Activated CD4-positive, alpha-beta memory T cell treated with anti-CD3 and anti-CD28 coated beads for 36 hours (primary cell): ENCODE measurements around the gene PLEKHG4B. TPM values are rescaled to one million over a fixed set of nuclear protein-coding genes. Genes with fewer than 3 reads are reported as not detected.

Experiments used
- CTCF ChIA-PET: fragments of 350-600 bp; sonication (Branson Sonifier 250); formaldehyde crosslinking; loops from one replicate; lab custom pipeline; 2021; ENCODE audit warnings: antibody characterized with exemption, inconsistent platforms; lab: Charles Lee
- POLR2A ChIA-PET: fragments of 350-600 bp; sonication (Branson Sonifier 250); formaldehyde crosslinking; loops from one replicate; lab custom pipeline; 2021; ENCODE audit warnings: antibody characterized with exemption; lab: Charles Lee
- DNase-seq: peaks from one replicate; pipeline ENCODE4 v3.0.0-alpha.2; 2020
- H3K27ac Mint-ChIP-seq: one replicate; pipeline ENCODE4 v1.8.0; 2021; ENCODE audit warnings: mixed read lengths
- H3K27me3 Mint-ChIP-seq: one replicate; pipeline ENCODE4 v1.8.0; 2021; ENCODE audit warnings: mixed read lengths
- H3K36me3 Mint-ChIP-seq: one replicate; pipeline ENCODE4 v1.8.0; 2021; ENCODE audit warnings: mixed read lengths
- H3K4me1 Mint-ChIP-seq: one replicate; pipeline ENCODE4 v1.8.0; 2021; ENCODE audit warnings: low read depth, mixed read lengths
- H3K4me3 Mint-ChIP-seq: one replicate; pipeline ENCODE4 v1.8.0; 2021; ENCODE audit warnings: mild to moderate bottlenecking, mixed read lengths
- H3K9me3 Mint-ChIP-seq: one replicate; pipeline ENCODE4 v1.8.0; 2021; ENCODE audit warnings: mixed read lengths
- intact Hi-C: fragments of 100-400 bp; cut with micrococcal nuclease; formaldehyde crosslinking; loops from one replicate; pipeline ENCODE4 v1.15.1; 2023
- total RNA-seq, 2 experiments: library from RNA; stranded (reverse); gene quantifications; one replicate each; pipeline ENCODE4 v1.2.3, GENCODE V29; 2021

The PLEKHG4B gene
- total RNA-seq, 2 experiments from 2014 or later, result not detected

- DNase-seq, result no peak
- POLR2A ChIA-PET, result no interaction called here
- CTCF ChIA-PET, result no interaction called here
- Mint-ChIP-seq H3K36me3 (no peaks in the 10 kb centered on the region), H3K4me3 (no peak overlapping the region), H3K27ac (no peak overlapping the region), H3K4me1 (no peaks in the 10 kb centered on the region), H3K9me3 (no peaks in the 10 kb centered on the region), H3K27me3 (peaks cover 12% of the 10 kb centered on the region)
- intact Hi-C loops, result no loop called here
These were observed 15.6 kb downstream of the PLEKHG4B start for GRCh38 chr5:107526-107925.

- Mint-ChIP-seq H3K4me1 (no peaks in the 10 kb centered on the region), H3K36me3 (no peaks in the 10 kb centered on the region), H3K9me3 (no peaks in the 10 kb centered on the region), H3K27ac (no peak overlapping the region), H3K4me3 (no peak overlapping the region), H3K27me3 (peaks cover 5% of the 10 kb centered on the region)
- no peak for DNase-seq
- intact Hi-C loops, result no loop called here
- CTCF ChIA-PET, result no interaction called here
- POLR2A ChIA-PET, result no interaction called here
These were observed 17.9 kb downstream of the PLEKHG4B start for GRCh38 chr5:109826-110225.

DNA sequence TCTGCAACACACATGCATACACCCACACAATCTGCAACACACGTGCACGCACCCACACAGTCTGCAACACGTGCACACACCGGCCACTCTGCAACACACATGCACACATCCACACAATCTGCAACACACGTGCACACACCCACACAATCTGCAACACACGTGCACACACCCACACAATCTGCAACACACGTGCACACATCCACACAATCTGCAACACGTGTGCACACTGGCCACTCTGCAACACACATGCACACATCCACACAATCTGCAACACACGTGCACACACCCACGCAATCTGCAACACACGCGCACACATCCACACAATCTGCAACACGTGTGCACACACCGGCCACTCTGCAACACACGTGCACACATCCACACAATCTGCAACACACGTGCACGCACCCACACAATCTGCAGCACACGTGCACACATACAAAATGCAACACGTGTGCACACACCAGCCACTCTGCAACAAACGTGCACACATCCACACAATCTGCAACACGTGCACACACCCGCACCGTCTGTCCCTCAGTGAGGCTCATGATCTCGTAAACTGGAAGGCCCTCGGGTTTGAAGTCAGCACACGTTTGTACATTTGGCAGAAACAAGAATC, 18.4 kb downstream of the PLEKHG4B start:
- no peaks in the 10 kb centered on the region for H3K4me1 Mint-ChIP-seq
- H3K4me3 Mint-ChIP-seq, result no peak overlapping the region
- no peak for DNase-seq
- intact Hi-C loops, result no loop called here
- no peak overlapping the region for H3K27ac Mint-ChIP-seq
- peaks cover 3% of the 10 kb centered on the region for H3K27me3 Mint-ChIP-seq
- H3K9me3 Mint-ChIP-seq, result no peaks in the 10 kb centered on the region
- CTCF ChIA-PET, result no interaction called here
- POLR2A ChIA-PET, result no interaction called here
- no peaks in the 10 kb centered on the region for H3K36me3 Mint-ChIP-seq

GRCh38 chr5:111171-111570, 19.2 kb downstream of the PLEKHG4B start:
- intact Hi-C loops, result no loop called here
- CTCF ChIA-PET, result no interaction called here

GRCh38 chr5:119486-120097, 27.6 kb downstream of the PLEKHG4B start:
- Mint-ChIP-seq H3K9me3 (peaks cover 11% of the 10 kb centered on the region), H3K27ac (no peak overlapping the region), H3K4me1 (no peaks in the 10 kb centered on the region), H3K4me3 (no peak overlapping the region), H3K27me3 (peaks cover 17% of the 10 kb centered on the region), H3K36me3 (peaks cover 2% of the 10 kb centered on the region)
- intact Hi-C loops, result no loop called here
- no peak for DNase-seq
- POLR2A ChIA-PET, result no interaction called here
- CTCF ChIA-PET, result no interaction called here

More at GRCh38 chr5:111171-111570, 19.2 kb downstream of the PLEKHG4B start:
- H3K4me1 Mint-ChIP-seq, result no peaks in the 10 kb centered on the region
- H3K4me3 Mint-ChIP-seq, result no peak overlapping the region
- no peak overlapping the region for H3K27ac Mint-ChIP-seq
- peaks cover 3% of the 10 kb centered on the region for H3K27me3 Mint-ChIP-seq
- no peaks in the 10 kb centered on the region for H3K9me3 Mint-ChIP-seq
- no peaks in the 10 kb centered on the region for H3K36me3 Mint-ChIP-seq
- no peak for DNase-seq
- POLR2A ChIA-PET, result no interaction called here

GRCh38 chr5:121432-121831, 29.5 kb downstream of the PLEKHG4B start:
- Mint-ChIP-seq H3K4me3 (no peak overlapping the region), H3K36me3 (peaks cover 8% of the 10 kb centered on the region), H3K9me3 (peaks cover 18% of the 10 kb centered on the region), H3K27ac (no peak overlapping the region), H3K27me3 (peaks cover 17% of the 10 kb centered on the region), H3K4me1 (no peaks in the 10 kb centered on the region)
- DNase-seq, result no peak
- ChIA-PET CTCF (no interaction called here), POLR2A (no interaction called here)
- intact Hi-C loops, result no loop called here

GRCh38 chr5:125815-126214, 33.8 kb downstream of the PLEKHG4B start:
- Mint-ChIP-seq H3K4me1 (no peaks in the 10 kb centered on the region), H3K27ac (no peak overlapping the region), H3K9me3 (peaks cover 20% of the 10 kb centered on the region), H3K4me3 (no peak overlapping the region), H3K36me3 (peaks cover 10% of the 10 kb centered on the region), H3K27me3 (peaks cover 8% of the 10 kb centered on the region)
- ChIA-PET POLR2A (no interaction called here), CTCF (interaction anchor here (1.2 kb wide), 1 partner anchor 10 kb away, joined by 3 read pairs; no protein-coding TSS in a partner anchor)
- no peak for DNase-seq
- intact Hi-C loops, result no loop called here

- intact Hi-C loops, result no loop called here
- Mint-ChIP-seq H3K9me3 (peaks cover 14% of the 10 kb centered on the region), H3K36me3 (peaks cover 10% of the 10 kb centered on the region), H3K4me1 (no peaks in the 10 kb centered on the region), H3K27ac (no peak overlapping the region), H3K27me3 (peaks cover 11% of the 10 kb centered on the region), H3K4me3 (no peak overlapping the region)
- CTCF ChIA-PET, result no interaction called here
- DNase-seq, result no peak
- POLR2A ChIA-PET, result no interaction called here
These were observed 34.8 kb downstream of the PLEKHG4B start for GRCh38 chr5:126806-127205.

DNA sequence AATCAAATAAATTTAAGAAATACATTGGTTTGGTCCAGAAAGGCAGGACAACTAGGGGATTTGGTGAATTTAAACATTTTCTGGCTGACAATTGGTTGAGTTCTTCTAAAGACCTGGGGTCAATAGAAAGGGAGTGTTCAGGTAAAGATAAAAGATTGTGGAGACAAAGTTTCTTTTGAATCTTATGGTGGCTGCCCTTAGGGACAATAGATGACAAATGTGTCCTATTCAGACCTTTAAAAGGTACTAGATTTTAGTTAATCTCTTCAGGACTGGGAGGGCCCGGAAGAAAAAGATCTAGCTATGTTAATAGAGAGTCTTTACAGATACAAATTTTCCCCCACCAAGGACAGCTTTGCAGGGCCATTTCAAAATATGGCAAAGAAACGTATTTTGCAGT, 35.9 kb downstream of the PLEKHG4B start:
- intact Hi-C loops, result no loop called here
- Mint-ChIP-seq H3K27ac (no peak overlapping the region), H3K36me3 (peaks cover 9% of the 10 kb centered on the region), H3K4me1 (no peaks in the 10 kb centered on the region), H3K27me3 (peaks cover 18% of the 10 kb centered on the region), H3K4me3 (no peak overlapping the region), H3K9me3 (peaks cover 14% of the 10 kb centered on the region)
- CTCF ChIA-PET, result no interaction called here
- no peak for DNase-seq
- POLR2A ChIA-PET, result no interaction called here

DNA sequence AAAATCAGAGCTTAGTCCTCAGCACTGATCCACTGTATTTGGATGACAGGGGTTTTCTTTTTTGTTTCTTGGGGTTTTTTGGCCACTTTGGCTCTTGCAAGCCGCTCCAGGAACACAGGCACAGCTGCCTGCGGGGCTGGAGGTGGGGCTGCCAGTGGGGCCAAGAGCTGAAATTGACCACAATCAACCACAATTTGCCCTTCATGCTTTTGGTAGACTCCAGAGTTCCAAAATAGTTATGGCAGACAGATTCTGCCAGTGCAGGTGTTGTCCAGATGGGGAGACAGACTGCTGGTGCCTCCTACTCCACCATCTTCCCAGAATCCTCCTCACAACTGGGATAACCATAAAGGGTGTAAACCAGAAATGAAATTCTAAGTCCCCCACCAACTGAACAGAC, 36.5 kb downstream of the PLEKHG4B start:
- intact Hi-C loops, result no loop called here
- H3K27ac Mint-ChIP-seq, result no peak overlapping the region

DNA sequence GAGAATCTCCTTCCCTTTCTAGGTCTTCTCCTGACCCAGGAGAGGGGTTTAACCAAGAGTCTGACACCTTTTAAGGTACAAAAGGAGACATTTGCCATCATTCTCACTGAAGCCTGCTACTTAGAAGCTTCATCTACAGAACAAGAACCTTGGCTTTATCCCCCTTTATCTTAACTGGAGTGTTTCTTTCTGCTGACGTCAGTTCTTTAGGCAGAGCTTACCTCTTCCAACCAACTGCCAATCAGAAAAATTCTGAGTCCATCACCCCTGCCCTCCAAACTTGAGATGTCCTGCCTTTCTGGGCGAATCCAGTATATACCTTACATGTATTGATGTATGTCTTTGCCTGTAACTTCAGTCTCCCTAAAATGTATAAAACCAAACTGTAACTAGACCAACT, 37.2 kb downstream of the PLEKHG4B start:
- Mint-ChIP-seq H3K27me3 (peaks cover 15% of the 10 kb centered on the region), H3K4me3 (no peak overlapping the region), H3K4me1 (no peaks in the 10 kb centered on the region), H3K9me3 (peaks cover 10% of the 10 kb centered on the region), H3K36me3 (peaks cover 8% of the 10 kb centered on the region), H3K27ac (no peak overlapping the region)
- ChIA-PET POLR2A (no interaction called here), CTCF (no interaction called here)
- intact Hi-C loops, result no loop called here
- no peak for DNase-seq

More for the DNA sequence above, 36.5 kb downstream of the PLEKHG4B start:
- peaks cover 8% of the 10 kb centered on the region for H3K36me3 Mint-ChIP-seq
- peaks cover 18% of the 10 kb centered on the region for H3K27me3 Mint-ChIP-seq
- CTCF ChIA-PET, result no interaction called here
- H3K9me3 Mint-ChIP-seq, result peaks cover 14% of the 10 kb centered on the region
- POLR2A ChIA-PET, result no interaction called here
- DNase-seq, result no peak
- H3K4me1 Mint-ChIP-seq, result no peaks in the 10 kb centered on the region
- H3K4me3 Mint-ChIP-seq, result no peak overlapping the region

- no peak for DNase-seq
- Mint-ChIP-seq H3K4me3 (no peak overlapping the region), H3K4me1 (no peaks in the 10 kb centered on the region), H3K27ac (no peak overlapping the region), H3K27me3 (peaks cover 15% of the 10 kb centered on the region), H3K36me3 (peaks cover 8% of the 10 kb centered on the region), H3K9me3 (peaks cover 9% of the 10 kb centered on the region)
- ChIA-PET POLR2A (no interaction called here), CTCF (no interaction called here)
- intact Hi-C loops, result no loop called here
These were observed 37.9 kb downstream of the PLEKHG4B start for GRCh38 chr5:129820-130219.

DNA sequence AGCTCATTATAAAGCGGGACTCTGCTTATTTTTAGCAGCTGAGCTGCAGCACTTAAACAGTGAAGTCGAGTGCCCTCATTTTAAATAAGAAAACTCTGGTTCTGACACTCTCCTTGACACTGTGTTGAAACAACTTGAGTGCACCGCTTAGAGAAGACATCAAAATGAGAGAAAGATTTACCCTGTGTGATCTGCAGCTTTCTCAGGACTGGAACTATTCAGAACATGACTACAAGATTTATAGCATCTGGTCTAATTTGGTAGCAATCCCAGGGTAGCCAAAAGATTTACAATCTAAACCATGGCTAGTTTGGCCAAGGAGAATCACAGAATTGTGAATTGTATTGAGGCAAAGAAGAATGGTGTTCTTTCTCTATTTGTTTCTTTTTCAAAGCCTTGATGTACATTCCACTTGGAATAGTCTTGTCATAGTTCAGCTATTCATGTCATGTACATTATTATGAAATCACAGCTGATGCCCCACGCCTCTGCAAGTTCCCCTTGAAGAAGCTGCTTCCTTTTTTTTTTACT, 38.7 kb downstream of the PLEKHG4B start:
- DNase-seq, result no peak
- H3K4me1 Mint-ChIP-seq, result no peaks in the 10 kb centered on the region
- peaks cover 13% of the 10 kb centered on the region for H3K27me3 Mint-ChIP-seq
- intact Hi-C loops, result no loop called here
- peaks cover 8% of the 10 kb centered on the region for H3K36me3 Mint-ChIP-seq
- ChIA-PET POLR2A (no interaction called here), CTCF (no interaction called here)
- no peak overlapping the region for H3K4me3 Mint-ChIP-seq
- peaks cover 9% of the 10 kb centered on the region for H3K9me3 Mint-ChIP-seq
- H3K27ac Mint-ChIP-seq, result no peak overlapping the region
